ENCODE results near the gene TIMP3. TPM values are rescaled to one million over a fixed set of nuclear protein-coding genes. Genes with fewer than 3 reads are reported as not detected.
A peak's percentile ranks its signal among the peaks of the same experiment; 100 is the strongest.

TIMP3 gene
- total RNA-seq, 1 experiment from 2014 or later: 14.1 TPM

DNA sequence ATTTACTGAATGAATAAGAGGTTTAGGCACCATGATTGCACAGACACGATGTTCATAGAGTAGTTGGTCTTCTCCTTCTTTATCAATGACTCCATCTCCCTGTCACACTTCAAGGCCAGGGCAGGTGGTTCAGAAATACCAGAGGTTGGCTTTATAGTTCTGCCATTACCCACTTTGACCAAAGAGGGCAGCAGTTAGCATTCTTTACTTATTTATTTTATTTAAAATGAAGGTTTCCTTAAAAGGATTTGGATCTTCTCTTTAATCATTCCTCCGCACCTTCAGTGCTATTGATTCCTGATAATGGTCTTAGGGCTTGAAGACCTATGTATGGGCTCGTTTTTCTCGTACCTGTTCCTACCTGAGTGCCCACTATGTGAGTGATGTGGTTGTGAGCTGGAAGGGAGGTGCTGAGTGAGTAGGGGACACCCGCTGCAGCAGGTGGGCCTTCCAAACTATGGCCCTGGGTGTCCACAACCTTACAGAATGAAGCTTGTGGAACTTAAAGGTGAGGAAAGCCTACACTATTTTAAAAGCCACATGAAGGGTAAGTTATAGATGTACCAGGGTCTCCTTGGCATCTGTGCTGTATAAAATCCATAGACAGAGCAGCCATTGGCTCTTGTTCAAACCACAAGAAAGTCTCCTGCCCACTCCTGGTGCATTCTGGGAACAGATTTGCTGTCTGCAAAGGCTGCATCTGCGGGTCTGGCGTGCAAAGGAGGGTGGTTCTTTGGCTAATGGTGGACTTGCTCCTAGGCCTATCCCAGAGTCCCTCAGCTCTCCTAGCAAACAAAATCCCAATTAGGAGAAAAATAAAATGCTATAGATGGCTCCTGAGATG lies 35.0 kb downstream of the TIMP3 start:
- no TSS peak for BruUV-seq (replicated peaks)
- intact Hi-C loops (cut with micrococcal nuclease; ENCODE audit: unreplicated experiment): no loop called here
- Histone ChIP-seq H3K9me3 (ENCODE audit: low read depth, low read length, poor library complexity, severe bottlenecking) (no peaks in the 10 kb centered on the region), H3K4me3 (ENCODE audit: low read depth, low read length, poor library complexity, severe bottlenecking) (no peak overlapping the region), H3K27ac (ENCODE audit: low read depth, low read length, poor library complexity, severe bottlenecking) (no peak overlapping the region), H3K4me1 (ENCODE audit: insufficient read depth, low read length, poor library complexity, severe bottlenecking) (no peaks in the 10 kb centered on the region), H3K36me3 (ENCODE audit: insufficient read depth, low read length, poor library complexity, severe bottlenecking) (no peaks in the 10 kb centered on the region), H3K27me3 (replicated peaks; ENCODE audit: insufficient read depth, low read depth, low read length, poor library complexity) (peaks cover 4% of the 10 kb centered on the region)
- peak; percentile 21 for DNase-seq (ENCODE audit: low spot score)
- TF ChIP-seq EZH2 (IDR thresholded peaks at IDR 0.05; ENCODE audit: borderline replicate concordance, low read depth, low read length, poor library complexity, severe bottlenecking) (no peak), CTCF (conservative IDR thresholded peaks at IDR 0.05; ENCODE audit: low read depth, low read length) (peak; percentile 60)
- ChIA-PET POLR2A (ENCODE audit: low non-redundant PET) (no interaction called here), CTCF (no interaction called here)

- intact Hi-C loops (cut with micrococcal nuclease; ENCODE audit: unreplicated experiment): no loop called here
- CTCF ChIA-PET: no interaction called here
Observed at GRCh38 chr22:32837142-32837541, 35.6 kb downstream of the TIMP3 start.

DNA sequence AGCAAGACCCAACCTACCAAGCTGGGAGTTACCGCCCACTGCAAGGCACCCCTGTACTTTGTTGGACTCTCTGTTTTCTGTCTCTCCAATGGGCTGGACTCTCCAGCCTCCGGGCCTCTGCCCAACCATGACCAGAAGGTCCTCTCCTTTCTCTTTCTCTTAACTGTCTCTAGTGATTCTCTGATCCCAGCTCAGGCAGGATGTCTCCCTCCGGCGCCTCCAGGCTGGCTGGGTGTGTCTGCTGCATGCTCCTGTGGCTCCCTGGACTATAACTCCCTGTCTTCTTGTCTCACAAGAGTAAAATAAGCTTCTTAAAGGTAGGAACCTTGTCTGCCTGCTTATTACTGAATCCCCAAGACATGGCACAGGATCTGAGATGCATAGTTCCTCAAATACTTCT lies 36.3 kb downstream of the TIMP3 start:
- Histone ChIP-seq H3K4me1 (ENCODE audit: insufficient read depth, low read length, poor library complexity, severe bottlenecking) (no peaks in the 10 kb centered on the region), H3K9me3 (ENCODE audit: low read depth, low read length, poor library complexity, severe bottlenecking) (no peaks in the 10 kb centered on the region), H3K36me3 (ENCODE audit: insufficient read depth, low read length, poor library complexity, severe bottlenecking) (no peaks in the 10 kb centered on the region), H3K27me3 (replicated peaks; ENCODE audit: insufficient read depth, low read depth, low read length, poor library complexity) (peaks cover 14% of the 10 kb centered on the region), H3K4me3 (ENCODE audit: low read depth, low read length, poor library complexity, severe bottlenecking) (no peak overlapping the region), H3K27ac (ENCODE audit: low read depth, low read length, poor library complexity, severe bottlenecking) (no peak overlapping the region)
- ChIA-PET CTCF (no interaction called here), POLR2A (ENCODE audit: low non-redundant PET) (no interaction called here)
- DNase-seq (ENCODE audit: low spot score): no peak
- BruUV-seq (replicated peaks): no TSS peak
- intact Hi-C loops (cut with micrococcal nuclease; ENCODE audit: unreplicated experiment): no loop called here
- no peak for TF ChIP-seq CTCF (conservative IDR thresholded peaks at IDR 0.05; ENCODE audit: low read depth, low read length)
- no peak for TF ChIP-seq EZH2 (IDR thresholded peaks at IDR 0.05; ENCODE audit: borderline replicate concordance, low read depth, low read length, poor library complexity, severe bottlenecking)

More at GRCh38 chr22:32837142-32837541, 35.6 kb downstream of the TIMP3 start:
- Histone ChIP-seq H3K9me3 (ENCODE audit: low read depth, low read length, poor library complexity, severe bottlenecking) (no peaks in the 10 kb centered on the region), H3K36me3 (ENCODE audit: insufficient read depth, low read length, poor library complexity, severe bottlenecking) (no peaks in the 10 kb centered on the region), H3K27me3 (replicated peaks; ENCODE audit: insufficient read depth, low read depth, low read length, poor library complexity) (peaks cover 8% of the 10 kb centered on the region), H3K4me3 (ENCODE audit: low read depth, low read length, poor library complexity, severe bottlenecking) (no peak overlapping the region), H3K4me1 (ENCODE audit: insufficient read depth, low read length, poor library complexity, severe bottlenecking) (no peaks in the 10 kb centered on the region), H3K27ac (ENCODE audit: low read depth, low read length, poor library complexity, severe bottlenecking) (no peak overlapping the region)
- POLR2A ChIA-PET (ENCODE audit: low non-redundant PET): no interaction called here
- no TSS peak for BruUV-seq (replicated peaks)
- no peak for DNase-seq (ENCODE audit: low spot score)
- no peak for TF ChIP-seq CTCF (conservative IDR thresholded peaks at IDR 0.05; ENCODE audit: low read depth, low read length)
- TF ChIP-seq EZH2 (IDR thresholded peaks at IDR 0.05; ENCODE audit: borderline replicate concordance, low read depth, low read length, poor library complexity, severe bottlenecking): no peak

All from A673 (cell line).